Retina (tissue), 1 donor: ENCODE measurements around the gene RTEL1.

Experiments used
- DNase-seq: peaks from one replicate; pipeline ENCODE4 v3.0.0-alpha.2; 2016

Gene RTEL1

GRCh38 chr20:63690003-63690897 is 32.1 kb downstream of the RTEL1 start:
- no peak for DNase-seq

GRCh38 chr20:63690898-63691710 is 33.0 kb downstream of the RTEL1 start:
- DNase-seq: no peak

- DNase-seq: no peak
Measured at GRCh38 chr20:63691711-63692435, 33.8 kb downstream of the RTEL1 start.

- DNase-seq: no peak
Measured at GRCh38 chr20:63692436-63693082, 34.4 kb downstream of the RTEL1 start.

- no peak for DNase-seq
Measured at GRCh38 chr20:63693083-63693732, 35.1 kb downstream of the RTEL1 start.

- DNase-seq: no peak
Measured at GRCh38 chr20:63693733-63694583, 35.8 kb downstream of the RTEL1 start.

- no peak for DNase-seq
Measured at GRCh38 chr20:63694584-63695423, 36.7 kb downstream of the RTEL1 start.

GRCh38 chr20:63695424-63696305 is 37.6 kb downstream of the RTEL1 start:
- DNase-seq: no peak

GRCh38 chr20:63696306-63696627 is 38.2 kb downstream of the RTEL1 start:
- DNase-seq: no peak

GRCh38 chr20:63696628-63697356 is 38.7 kb downstream of the RTEL1 start, which contains the start of gene TNFRSF6B:
Gene TNFRSF6B, plus strand, starts transcription at chr20:63696652. Its CDS starts 116 bp downstream, at chr20:63696768.
- peak; percentile 43 for DNase-seq

GRCh38 chr20:63697357-63697867 is 39.3 kb downstream of the RTEL1 start:
- DNase-seq: no peak

- DNase-seq: no peak
Measured at GRCh38 chr20:63697868-63698545, 39.9 kb downstream of the RTEL1 start.

GRCh38 chr20:63698739-63699465 is 40.8 kb downstream of the RTEL1 start:
- no peak for DNase-seq

GRCh38 chr20:63699466-63700198 is 41.5 kb downstream of the RTEL1 start:
- no peak for DNase-seq

GRCh38 chr20:63700199-63701050 is 42.3 kb downstream of the RTEL1 start:
- DNase-seq: no peak
